Heart right ventricle (tissue), 16 donors: ENCODE measurements around the gene CRABP1. TPM values are rescaled to one million over a fixed set of nuclear protein-coding genes. Genes with fewer than 3 reads are reported as not detected.

Experiments used
- ATAC-seq, 8 donors: fragments of 200-7000 bp; cut with Tn5 transposase; one replicate each; pipeline ENCODE4 v1.9.1; 2020; ENCODE audit warnings: mild to moderate bottlenecking in 8 of 8, moderate library complexity in 8 of 8, moderate number of reproducible peaks in 1 of 8
- DNase-seq, 2 donors: peaks; one replicate each; pipeline ENCODE4 v3.0.0-alpha.2; 2020
- H3K27ac ChIP-seq, 10 donors: fragments of 200-600 bp; sonication (generic) in 2 of 10; one replicate each; pipeline versions ENCODE4 v1.5.0 to v1.8.0; 2020 to 2022; ENCODE audit warnings: mild to moderate bottlenecking in 3 of 10
- H3K27me3 ChIP-seq, 7 donors: fragments of 200-600 bp; one replicate each; pipeline ENCODE4 v1.8.0; 2021 to 2022; ENCODE audit warnings: mild to moderate bottlenecking in 2 of 7
- H3K36me3 ChIP-seq, 9 donors: fragments of 200-600 bp; sonication (generic) in 1 of 9; one replicate each; pipeline versions ENCODE4 v1.5.0 to v1.8.0; 2020 to 2022; ENCODE audit warnings: mild to moderate bottlenecking in 2 of 9
- H3K4me1 ChIP-seq, 9 donors: fragments of 200-600 bp; sonication (generic) in 1 of 9; one replicate each; pipeline versions ENCODE4 v1.5.0 to v1.8.0; 2020 to 2022; ENCODE audit warnings: mild to moderate bottlenecking in 4 of 9
- H3K4me3 ChIP-seq, 10 donors: fragments of 200-600 bp; sonication (generic) in 2 of 10; one replicate each; pipeline versions ENCODE4 v1.5.0 to v1.8.0; 2020 to 2022; ENCODE audit warnings: mild to moderate bottlenecking in 7 of 10, moderate library complexity in 2 of 10
- H3K9me3 ChIP-seq, 11 donors: fragments of 200-600 bp in 10 of 11; sonication (generic) in 2 of 11; one replicate each; pipeline versions ENCODE4 v1.5.0 to v1.8.0; 2013 to 2022; ENCODE audit warnings: mild to moderate bottlenecking in 2 of 11, control low read depth in 1 of 11, moderate library complexity in 1 of 11
- CTCF ChIP-seq, 9 donors: fragments of 200-600 bp; sonication (generic) in 2 of 9; IDR thresholded peaks; one replicate each; pipeline versions ENCODE4 v1.5.0 to v1.8.0; 2021 to 2022; ENCODE audit warnings: antibody characterized with exemption in 9 of 9, mild to moderate bottlenecking in 5 of 9, moderate library complexity in 1 of 9
- WGBS, 2 donors: extraction: QIAGEN DNeasy Blood & Tissue Kit; methylation state at CpG; one replicate each; pipeline ENCODE4 v1.1.7; 2013; ENCODE audit warnings: inconsistent platforms in 1 of 2; 5-methylcytosine and 5-hydroxymethylcytosine counted together
- intact Hi-C, 10 donors: fragments of 100-400 bp; cut with DNase I; formaldehyde crosslinking; loops; one replicate each; pipeline versions ENCODE4 v1.11.1 to v1.14.2; 2022
- polyA plus RNA-seq, 2 donors: library from polyadenylated mRNA; stranded (reverse); fragments of 200-250 nt; gene quantifications; one replicate each; pipeline ENCODE4 v1.2.3, GENCODE V29; 2013
- total RNA-seq, 10 donors: library from RNA; stranded (reverse); fragmentation: NEBNext Ultra II Directional in 3 of 10; extraction: Animal tissue kit (Norgen Biotek cat#: 25700) in 3 of 10; gene quantifications; one replicate each; pipeline versions ENCODE4 v1.2.1 to v1.2.4, GENCODE V29; 2021 to 2023
- donor health status: Arrhythmogenic right ventricular cardiomyopathy.
- donor health status: ischemic (EF 13 %, LVEDD 7.1; RV severe dilation, severe dysfunction).
- donor health status: healthy with polysubstance abuse.
- donor health status: DM: no; HTN: yes; CAD: no.
- donor health status: DM: no; HTN: no; CAD: no.
- donor health status: ischemic (EF 25% LVEDD 6.9; RV normal size, moderate dysfunction).
- donor health status: ischemic (EF 25% LVEDD 5.7; RV mildly dilated, moderate dysfunction).
- donor health status: healthy.
- donor health status: DM: yes; HTN: yes; CAD: no.
- donor health status: Ischemic cardiomyopathy.
- donor health status: ischemic (EF 35%, LVEDD 5.7; RV mildly dilated, moderate dysfunction).
- donor health status: nonischemic (EF 11% LVEDD 7.7; RV severe dilation, severe dysfunction).
- donor health status: DM: yes; HTN: yes; CAD: no.
- donor health status: PGD.
- donor health status: ischemic (EF 29% LVEDD 5.4; RV normal size, mild dysfunction).
- donor health status: nonischemic (EF 23%, LVEDD 6.1; RV moderate dilation, normal function).

CRABP1 gene
- total and polyA plus RNA-seq, 12 donors = not detected

GRCh38 chr15:78382114-78382880, 42.1 kb downstream of the CRABP1 start:
- no peaks in the 10 kb centered on the region for H3K4me1 ChIP-seq
- H3K36me3 ChIP-seq = no peaks in the 10 kb centered on the region
- H3K9me3 ChIP-seq = no peaks in the 10 kb centered on the region
- H3K27ac ChIP-seq = no peak overlapping the region
- no peak overlapping the region for H3K4me3 ChIP-seq
- DNase-seq = no peak
- no peak for TF ChIP-seq CTCF (IDR thresholded peaks at IDR 0.05)
- no peak for ATAC-seq
- intact Hi-C loops = no loop called here
- H3K27me3 ChIP-seq = peaks cover 0 to 42% (median 37%) of the 10 kb centered on the region in 7 donors
- 85 to 88% methylated on average over 7 of the region's 7 CpGs for WGBS, 2 donors

DNA sequence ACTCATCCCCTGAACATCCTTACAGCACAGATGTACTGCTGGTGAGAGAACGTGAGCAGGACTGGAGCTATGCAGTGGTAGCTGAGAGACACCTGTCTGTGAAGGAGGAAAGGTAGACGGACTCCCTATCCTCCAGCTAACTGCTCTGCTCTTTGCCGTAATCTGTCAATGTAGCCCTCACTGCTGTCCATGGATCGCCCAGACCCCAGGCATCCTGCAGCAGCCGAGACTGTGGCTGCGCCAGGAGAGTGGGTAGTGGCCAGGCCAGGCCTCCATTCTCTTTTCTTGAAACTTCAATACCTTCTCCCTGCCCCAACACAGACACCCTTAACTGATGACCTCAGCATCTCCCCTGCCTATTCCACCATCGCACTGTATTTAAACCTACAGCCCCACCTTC, 44.5 kb downstream of the CRABP1 start:
- Histone ChIP-seq H3K9me3 (no peaks in the 10 kb centered on the region), H3K4me3 (no peak overlapping the region), H3K36me3 (no peaks in the 10 kb centered on the region), H3K4me1 (no peaks in the 10 kb centered on the region), H3K27me3 (peaks cover 0 to 56% (median 44%) of the 10 kb centered on the region in 7 donors), H3K27ac (no peak overlapping the region)
- 90 to 92% methylated on average over 7 of the region's 7 CpGs for WGBS, 2 donors
- intact Hi-C loops = loop anchor here in 1 of 10 donors (5.0 kb wide), 1 partner anchor 903 kb away; no protein-coding TSS in a partner anchor
- DNase-seq = no peak
- ATAC-seq = no peak
- no peak for TF ChIP-seq CTCF (IDR thresholded peaks at IDR 0.05)

- no peak for TF ChIP-seq CTCF (IDR thresholded peaks at IDR 0.05)
- Histone ChIP-seq H3K4me1 (no peaks in the 10 kb centered on the region), H3K4me3 (no peak overlapping the region), H3K36me3 (no peaks in the 10 kb centered on the region), H3K27me3 (peaks cover 0 to 63% (median 39%) of the 10 kb centered on the region in 7 donors), H3K27ac (no peak overlapping the region), H3K9me3 (no peaks in the 10 kb centered on the region)
- 70 to 76% methylated on average over 6 of the region's 6 CpGs for WGBS, 2 donors
- intact Hi-C loops = loop anchor here in 1 of 10 donors (5.0 kb wide), 1 partner anchor 900 kb away; no protein-coding TSS in a partner anchor
- ATAC-seq (no peak), DNase-seq (no peak)
Observed at GRCh38 chr15:78387246-78388037, 47.3 kb downstream of the CRABP1 start.

DNA sequence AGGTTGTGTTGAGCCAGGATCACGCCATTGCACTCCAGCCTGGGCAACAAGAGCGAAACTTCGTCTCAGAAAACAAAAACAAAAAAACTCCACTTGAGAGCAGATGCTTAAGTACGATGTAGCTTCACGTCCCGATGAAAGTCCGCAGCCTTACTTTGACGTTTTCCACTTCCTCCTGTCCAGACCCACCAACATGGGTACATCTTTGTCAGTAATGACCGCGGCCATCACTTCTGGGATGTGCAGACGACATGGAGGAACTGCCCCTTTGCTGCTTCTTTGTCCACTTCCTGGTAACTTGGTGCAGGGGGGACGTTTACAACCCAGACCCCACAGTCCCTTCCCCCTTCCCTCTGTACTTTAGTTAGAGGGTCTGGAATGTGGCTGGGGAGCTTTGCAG, 48.7 kb downstream of the CRABP1 start:
- Histone ChIP-seq H3K9me3 (no peaks in the 10 kb centered on the region), H3K27me3 (peaks cover 0 to 74% (median 31%) of the 10 kb centered on the region in 7 donors), H3K36me3 (no peaks in the 10 kb centered on the region), H3K27ac (no peak overlapping the region), H3K4me1 (no peaks in the 10 kb centered on the region), H3K4me3 (no peak overlapping the region)
- no peak for ATAC-seq
- DNase-seq = no peak
- 75 to 76% methylated on average over 12 of the region's 12 CpGs for WGBS, 2 donors
- TF ChIP-seq CTCF (IDR thresholded peaks at IDR 0.05) = no peak
- intact Hi-C loops = loop anchor here in 1 of 10 donors (5.0 kb wide), 1 partner anchor 898 kb away; no protein-coding TSS in a partner anchor
